SK-N-MC (cell line): ENCODE measurements around the gene RCC1.
"Not testable (repeated sequence)": the region's sequence is repeated elsewhere in the genome, so short reads cannot be mapped to it uniquely, and the experiment has no call there.

ENCODE experiments used
- DNase-seq: peaks from one replicate; pipeline ENCODE4 v3.0.0-alpha.2; 2011; ENCODE audit warnings: low read depth, low spot score
- H3K27ac ChIP-seq: fragments of 200-600 bp; sonication (generic); 2 replicates; pipeline ENCODE4 v1.5.1; 2016; ENCODE audit warnings: mixed run types
- H3K36me3 ChIP-seq: fragments of 200-600 bp; sonication (generic); 2 replicates; pipeline ENCODE4 v1.6.1; 2017; ENCODE audit warnings: antibody characterized with exemption, low read length, mixed read lengths; ENCODE audit not compliant: insufficient read depth
- H3K4me3 ChIP-seq: fragments of 200-600 bp; sonication (generic); 2 replicates; pipeline ENCODE4 v1.5.1; 2016
- H3K9ac ChIP-seq: fragments of 200-600 bp; sonication (generic); 2 replicates; pipeline ENCODE4 v1.8.0; 2017; ENCODE audit warnings: mixed run types, mixed read lengths; ENCODE audit not compliant: insufficient read length
- H3K9me3 ChIP-seq: fragments of 200-600 bp; sonication (generic); 2 replicates; pipeline ENCODE4 v1.6.1; 2017; ENCODE audit warnings: low read depth, mild to moderate bottlenecking, antibody characterized with exemption, low read length, moderate library complexity, mixed read lengths
- EZH2 ChIP-seq: fragments of 200-600 bp; sonication (generic); IDR thresholded peaks from one replicate; pipeline ENCODE4 v1.6.1; 2017; ENCODE audit warnings: antibody characterized with exemption
- FOXP2 ChIP-seq: optimal IDR thresholded peaks from 2 replicates; pipeline ENCODE3; 2011; ENCODE audit warnings: mild to moderate bottlenecking, moderate library complexity; ENCODE audit not compliant: insufficient read depth; ENCODE audit errors: extremely low read length, control extremely low read depth
- POLR2AphosphoS5 ChIP-seq: IDR thresholded peaks from 2 replicates; pipeline ENCODE4 v1.6.1; 2012; ENCODE audit warnings: mild to moderate bottlenecking, low read depth, low read length, borderline replicate concordance

RCC1 gene

DNA sequence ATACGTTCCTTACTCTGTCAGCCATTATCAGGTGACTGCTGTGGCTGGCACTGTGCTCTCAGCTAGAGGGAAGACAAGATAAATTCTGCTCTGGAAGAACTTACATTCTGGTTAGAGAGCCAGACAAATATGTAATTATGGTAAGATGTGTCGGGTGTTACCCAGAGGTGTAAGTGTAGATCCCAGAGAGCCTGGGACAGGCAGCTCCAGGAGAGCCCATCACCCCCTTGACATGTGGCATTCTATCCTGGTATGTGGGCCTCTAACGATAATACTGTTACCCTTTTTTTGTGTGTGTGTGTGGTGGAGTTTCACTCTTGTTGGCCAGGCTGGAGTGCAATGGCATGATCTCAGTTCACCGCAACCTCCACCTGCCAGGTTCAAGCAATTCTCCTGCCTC lies 66.1 kb downstream of the RCC1 start:
- no peak overlapping the region for H3K27ac ChIP-seq
- no peak overlapping the region for H3K4me3 ChIP-seq
- no peak for DNase-seq
- no peak overlapping the region for H3K9ac ChIP-seq
- no peaks in the 10 kb centered on the region for H3K9me3 ChIP-seq
- TF ChIP-seq EZH2 = no peak
- TF ChIP-seq POLR2AphosphoS5 = no peak
- no peak for TF ChIP-seq FOXP2
- H3K36me3 ChIP-seq = peaks cover 29% of the 10 kb centered on the region

DNA sequence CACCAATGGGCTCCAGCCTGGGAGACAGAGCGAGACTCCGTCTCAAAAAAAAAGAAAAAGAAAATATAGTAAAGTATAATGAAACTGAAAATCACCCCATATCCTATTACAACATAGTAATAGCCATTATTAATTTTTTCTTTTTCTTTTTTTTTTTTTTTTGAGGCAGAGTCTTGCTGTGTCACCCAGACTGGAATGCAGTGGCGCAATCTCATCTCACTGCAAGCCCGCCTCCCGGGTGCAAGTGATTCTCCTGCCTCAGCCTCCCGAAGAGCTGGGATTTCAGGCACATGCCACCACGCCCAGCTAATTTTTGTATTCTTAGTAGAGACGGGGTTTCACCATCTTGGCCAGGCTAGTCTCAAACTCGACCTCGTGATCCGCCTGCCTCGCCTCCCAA lies 67.0 kb downstream of the RCC1 start:
- not testable (repeated sequence) for H3K9me3 ChIP-seq, H3K27ac ChIP-seq, H3K9ac ChIP-seq, DNase-seq, H3K4me3 ChIP-seq
- H3K36me3 ChIP-seq = peaks cover 32% of the 10 kb centered on the region

DNA sequence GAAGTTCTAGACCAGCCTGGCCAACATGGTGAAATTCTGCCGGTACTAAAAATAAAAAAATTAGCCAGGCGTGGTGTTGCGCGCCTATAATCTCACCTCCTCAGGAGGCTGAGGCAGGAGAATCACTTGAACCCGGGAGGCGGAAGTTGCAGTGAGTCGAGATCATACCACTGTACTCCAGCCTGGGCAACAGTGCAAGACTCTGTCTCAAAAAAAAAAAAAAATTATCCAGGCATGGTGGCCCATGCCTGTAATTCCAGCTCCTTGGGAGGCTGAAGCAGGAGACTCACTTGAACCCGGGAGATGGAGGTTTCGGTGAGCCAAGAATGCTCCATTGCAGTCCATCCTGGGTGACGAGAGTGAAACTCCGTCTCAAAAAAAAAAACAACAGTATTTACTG lies 67.7 kb downstream of the RCC1 start:
- DNase-seq = no peak
- H3K9ac ChIP-seq = no peak overlapping the region
- no peaks in the 10 kb centered on the region for H3K9me3 ChIP-seq
- H3K36me3 ChIP-seq = peaks cover 32% of the 10 kb centered on the region
- H3K27ac ChIP-seq = no peak overlapping the region
- no peak overlapping the region for H3K4me3 ChIP-seq
- TF ChIP-seq EZH2 (no peak), FOXP2 (no peak), POLR2AphosphoS5 (no peak)

DNA sequence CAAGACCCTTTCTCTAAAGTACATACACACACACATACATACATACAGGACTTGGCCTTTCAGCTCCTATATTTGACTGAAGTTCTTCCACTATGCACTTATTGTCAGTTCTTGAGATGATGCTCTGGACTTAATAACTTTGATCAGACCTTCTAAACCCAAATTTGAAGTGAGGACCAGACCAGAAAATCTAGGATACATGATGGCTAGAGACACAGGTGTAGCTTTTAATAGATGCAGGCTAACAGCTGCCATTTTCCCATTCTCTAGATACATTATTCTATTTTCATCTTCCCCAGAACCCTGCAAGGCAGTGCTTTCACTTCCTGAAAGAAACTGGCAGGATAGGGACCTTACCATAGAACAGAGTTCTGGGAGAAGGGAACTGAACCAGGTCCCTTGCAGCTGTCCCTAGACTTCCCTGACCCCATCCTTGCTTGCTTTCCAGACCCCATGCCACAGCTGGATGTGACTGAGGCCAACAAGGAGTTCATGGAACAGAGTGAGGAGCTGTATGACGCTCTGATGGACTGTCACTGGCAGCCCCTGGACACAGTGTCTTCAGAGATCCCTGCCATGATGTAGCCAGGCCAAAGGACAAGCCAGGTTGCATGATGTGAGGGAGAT lies 71.3 kb downstream of the RCC1 start:
- no peak overlapping the region for H3K4me3 ChIP-seq
- H3K9me3 ChIP-seq = no peaks in the 10 kb centered on the region
- peaks cover 51% of the 10 kb centered on the region for H3K36me3 ChIP-seq
- H3K9ac ChIP-seq = no peak overlapping the region
- no peak for DNase-seq
- H3K27ac ChIP-seq = peak overlapping the region; percentile 67
- TF ChIP-seq POLR2AphosphoS5 (no peak; the same call in 1 of the 2 replicates), EZH2 (no peak), FOXP2 (no peak)

DNA sequence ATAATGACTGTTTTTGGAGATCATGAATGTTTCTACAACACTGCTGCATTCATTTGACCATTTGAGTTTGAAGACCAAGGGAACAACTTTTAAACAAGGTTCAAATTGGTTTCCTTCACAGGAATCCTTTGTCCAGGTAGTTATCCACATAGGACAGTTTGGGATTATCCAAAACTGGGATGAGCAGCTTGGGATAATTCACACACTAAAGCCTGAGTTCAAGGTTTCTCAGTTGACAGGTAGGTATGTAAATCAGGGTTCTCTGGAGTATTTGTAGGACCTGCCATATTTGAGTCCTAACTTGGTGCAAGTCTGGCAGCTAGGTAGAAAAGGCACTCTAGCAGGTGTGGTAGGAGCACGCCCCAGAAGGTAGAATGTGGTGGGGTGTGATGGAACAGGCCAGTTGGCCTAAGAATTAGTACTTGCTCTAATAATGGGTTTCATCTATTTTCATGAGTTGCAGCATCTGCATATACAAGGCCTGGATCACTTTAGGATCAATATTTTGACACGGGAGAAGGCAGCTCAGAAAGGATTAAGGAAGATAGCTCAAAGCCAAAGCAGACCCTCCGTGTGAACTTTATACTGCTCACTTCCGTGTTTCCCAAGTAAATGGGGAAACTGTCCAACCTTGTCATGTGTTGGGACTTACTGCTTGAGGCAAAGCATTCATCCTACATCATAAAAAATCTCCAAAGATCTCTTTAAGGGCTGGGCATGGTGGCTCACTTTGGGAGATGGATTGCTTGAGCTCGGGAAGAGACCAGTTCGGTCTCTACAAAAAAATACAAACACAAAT lies 72.1 kb downstream of the RCC1 start:
- peak overlapping the region; percentile 67; the same call in 1 of the 2 replicates for H3K27ac ChIP-seq
- H3K4me3 ChIP-seq = no peak overlapping the region
- no peak for TF ChIP-seq EZH2
- TF ChIP-seq POLR2AphosphoS5 = peak; percentile 36

DNA sequence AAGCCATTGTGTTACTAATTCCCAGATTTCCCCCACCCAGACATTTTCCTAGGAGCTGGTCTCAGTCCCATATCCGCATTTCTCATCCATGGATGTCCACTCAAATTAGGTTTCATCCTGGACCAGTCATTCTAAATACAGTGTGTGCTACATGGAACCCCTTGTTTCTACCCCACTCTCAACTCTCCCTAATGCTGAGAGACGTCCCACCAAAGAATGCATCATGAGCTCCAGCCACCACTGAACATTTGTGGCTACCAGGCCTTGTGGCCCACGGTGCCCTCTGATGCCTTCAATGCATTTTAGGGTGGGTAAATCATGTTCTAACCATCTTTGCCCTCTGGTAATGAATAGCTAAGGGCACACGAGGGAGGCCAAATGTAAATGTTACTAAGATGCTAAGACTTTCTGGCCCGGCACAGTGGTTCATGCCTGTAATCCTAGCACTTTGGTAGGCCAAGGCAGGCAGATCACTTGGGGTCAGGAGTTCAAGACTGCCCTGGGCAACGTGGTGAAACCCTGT lies 72.9 kb downstream of the RCC1 start:
- no peak for DNase-seq
- H3K36me3 ChIP-seq = peaks cover 46% of the 10 kb centered on the region
- H3K4me3 ChIP-seq = no peak overlapping the region
- H3K9ac ChIP-seq = no peak overlapping the region
- TF ChIP-seq EZH2 = no peak
- TF ChIP-seq FOXP2 = no peak
- TF ChIP-seq POLR2AphosphoS5 = no peak
- H3K9me3 ChIP-seq = no peaks in the 10 kb centered on the region
- H3K27ac ChIP-seq = peak overlapping the region; percentile 67

More for the DNA sequence above, 72.1 kb downstream of the RCC1 start:
- DNase-seq = no peak
- Histone ChIP-seq H3K9me3 (no peaks in the 10 kb centered on the region), H3K36me3 (peaks cover 51% of the 10 kb centered on the region), H3K9ac (no peak overlapping the region)

DNA sequence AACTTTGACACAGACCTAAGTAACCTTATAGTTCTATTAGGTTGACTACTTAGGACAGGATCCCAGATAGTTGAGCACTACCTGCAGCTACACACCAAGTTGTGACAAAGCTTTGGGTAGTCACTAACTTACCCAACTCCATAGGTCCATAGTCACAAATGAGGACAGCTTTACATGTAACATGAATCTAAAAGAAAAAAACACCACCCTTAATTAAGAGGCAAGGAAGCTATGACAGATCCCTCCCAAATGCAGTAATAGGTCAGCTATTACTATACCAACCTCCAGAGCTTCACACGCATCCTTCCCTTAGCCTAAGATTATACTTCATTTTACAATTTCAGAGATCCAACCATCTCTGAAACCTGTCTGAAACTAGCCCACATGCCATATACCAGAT lies 73.6 kb downstream of the RCC1 start:
- no peaks in the 10 kb centered on the region for H3K9me3 ChIP-seq

DNA sequence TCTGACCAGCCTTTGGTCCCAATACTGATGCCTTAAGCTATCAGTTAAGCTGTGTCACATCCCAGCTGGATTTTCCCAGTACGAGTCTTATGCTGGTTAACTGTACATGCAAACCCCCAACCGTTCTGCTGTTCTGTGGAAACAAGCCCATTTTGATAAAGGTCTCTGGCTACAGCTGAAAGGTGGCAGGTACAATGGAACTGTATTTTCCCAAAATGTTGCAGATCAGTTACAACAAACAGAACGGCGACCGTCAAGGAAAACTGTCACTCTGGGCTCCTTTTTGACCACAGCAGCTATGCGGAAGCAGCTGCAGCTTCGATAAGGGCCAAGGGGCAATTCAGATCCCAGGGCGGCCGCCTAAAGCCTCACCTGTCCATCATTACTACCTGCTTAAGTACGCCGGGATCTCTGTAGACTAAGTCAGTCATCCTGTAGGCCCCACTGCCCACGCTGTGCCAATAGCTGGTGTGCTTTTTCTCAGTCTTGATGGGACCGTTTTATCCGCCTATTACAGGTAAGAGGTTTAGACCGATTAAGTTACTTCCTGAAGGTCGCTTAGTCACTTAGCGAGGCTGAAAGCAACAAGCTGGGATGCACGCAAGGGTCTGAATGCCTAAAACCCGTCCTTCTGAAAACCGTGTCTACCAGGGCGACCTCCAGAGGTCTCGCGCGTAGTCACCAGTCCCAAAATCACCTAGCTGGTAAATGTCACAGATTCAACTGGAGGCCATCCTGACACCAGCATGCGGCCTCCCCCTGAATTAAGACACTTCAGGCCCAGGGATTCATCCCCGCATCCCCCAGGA lies 75.1 kb downstream of the RCC1 start:
- Histone ChIP-seq H3K36me3 (peaks cover 45% of the 10 kb centered on the region), H3K9me3 (no peaks in the 10 kb centered on the region), H3K4me3 (peak overlapping the region; percentile 92), H3K9ac (peak overlapping the region; percentile 97), H3K27ac (peak overlapping the region; percentile 75)
- no peak for TF ChIP-seq FOXP2
- TF ChIP-seq POLR2AphosphoS5 = 0 out of 2 replicates have a peak, but pooled peaks have one; percentile 9
- no peak for DNase-seq

More for the DNA sequence above, 73.6 kb downstream of the RCC1 start:
- Histone ChIP-seq H3K4me3 (peak overlapping the region; percentile 92), H3K9ac (peak overlapping the region; percentile 67), H3K27ac (peak overlapping the region; percentile 67), H3K36me3 (peaks cover 45% of the 10 kb centered on the region)
- TF ChIP-seq EZH2 (no peak), POLR2AphosphoS5 (peak; percentile 12; the same call in 1 of the 2 replicates)
- no peak for DNase-seq
